ENCODE data around the gene THTPA. TPM values are rescaled to one million over a fixed set of nuclear protein-coding genes. Genes with fewer than 3 reads are reported as not detected.

Gene THTPA
- total RNA-seq, 1 experiment from 2014 or later, result 4.1 TPM

DNA sequence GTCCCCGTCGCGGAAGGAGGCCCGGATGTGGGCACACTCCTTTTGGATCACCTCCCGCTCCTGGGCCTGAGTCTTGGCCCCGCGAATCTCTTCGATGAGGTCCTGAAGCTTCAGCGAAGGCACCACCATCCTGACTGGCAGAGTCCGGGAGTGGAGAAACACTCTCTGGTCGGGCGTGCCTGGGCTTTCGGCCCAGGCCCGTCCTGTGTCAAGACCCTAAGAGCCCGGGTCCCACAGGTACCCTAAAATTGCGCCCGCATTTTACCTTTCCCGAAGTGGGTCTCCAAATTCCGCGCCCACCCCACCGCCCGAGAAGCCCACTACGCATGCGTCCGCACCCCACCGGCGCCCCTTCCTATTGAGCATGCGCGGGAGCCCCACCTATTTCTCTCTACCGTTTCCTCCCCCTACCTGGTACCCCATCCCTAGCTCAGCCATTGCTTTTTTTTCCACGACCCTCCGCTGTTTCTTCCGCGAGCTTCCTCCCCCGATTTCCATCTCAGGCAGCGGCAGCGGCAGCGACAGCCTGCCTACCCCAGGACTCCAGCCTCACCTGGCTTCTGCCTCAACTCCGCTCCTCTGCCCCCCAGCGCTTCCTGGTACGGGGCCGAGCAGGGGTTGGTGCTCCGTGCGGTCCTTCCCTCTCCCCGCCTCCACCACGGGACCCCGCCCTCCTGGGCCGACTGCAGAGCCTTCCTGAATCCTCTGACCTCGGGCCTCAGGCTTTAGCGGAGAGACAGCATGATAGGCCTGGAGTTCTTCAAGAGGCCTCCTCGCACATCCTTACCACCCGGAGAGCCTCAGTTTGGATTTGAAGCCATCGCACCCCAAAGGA is 11.3 kb downstream of the THTPA start, which contains the start of gene AP1G2:
Gene AP1G2, minus strand, starts transcription at position 606 of the 835 bp plus-strand sequence. Its CDS starts 477 bp downstream, at position 129.
- ChIA-PET POLR2A (ENCODE audit: unreplicated experiment) (no interaction called here), CTCF (interaction anchor here (0.5 to 0.6 kb wide), 3 partner anchors 11 to 390 kb away, joined by 3 to 16 read pairs (median 4); no protein-coding TSS in a partner anchor)
- BruUV-seq (replicated peaks), result no TSS peak
- intact Hi-C loops (cut with micrococcal nuclease; ENCODE audit: unreplicated experiment), result no loop called here
- TF ChIP-seq EZH2 (IDR thresholded peaks at IDR 0.05; ENCODE audit: low read depth), result no peak
- TF ChIP-seq, protein P1, sequence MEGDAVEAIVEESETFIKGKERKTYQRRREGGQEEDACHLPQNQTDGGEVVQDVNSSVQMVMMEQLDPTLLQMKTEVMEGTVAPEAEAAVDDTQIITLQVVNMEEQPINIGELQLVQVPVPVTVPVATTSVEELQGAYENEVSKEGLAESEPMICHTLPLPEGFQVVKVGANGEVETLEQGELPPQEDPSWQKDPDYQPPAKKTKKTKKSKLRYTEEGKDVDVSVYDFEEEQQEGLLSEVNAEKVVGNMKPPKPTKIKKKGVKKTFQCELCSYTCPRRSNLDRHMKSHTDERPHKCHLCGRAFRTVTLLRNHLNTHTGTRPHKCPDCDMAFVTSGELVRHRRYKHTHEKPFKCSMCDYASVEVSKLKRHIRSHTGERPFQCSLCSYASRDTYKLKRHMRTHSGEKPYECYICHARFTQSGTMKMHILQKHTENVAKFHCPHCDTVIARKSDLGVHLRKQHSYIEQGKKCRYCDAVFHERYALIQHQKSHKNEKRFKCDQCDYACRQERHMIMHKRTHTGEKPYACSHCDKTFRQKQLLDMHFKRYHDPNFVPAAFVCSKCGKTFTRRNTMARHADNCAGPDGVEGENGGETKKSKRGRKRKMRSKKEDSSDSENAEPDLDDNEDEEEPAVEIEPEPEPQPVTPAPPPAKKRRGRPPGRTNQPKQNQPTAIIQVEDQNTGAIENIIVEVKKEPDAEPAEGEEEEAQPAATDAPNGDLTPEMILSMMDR (conservative IDR thresholded peaks at IDR 0.05), result no peak
- Histone ChIP-seq H2AFZ (peak within 1 kb of the TSS; percentile 86), H3K27ac (peak within 1 kb of the TSS; percentile 53; the same call in 1 of the 2 replicates), H3K4me1 (replicated peaks; ENCODE audit: insufficient read depth) (peaks cover 24% of the 10 kb centered on the region), H3K9me2 (ENCODE audit: insufficient read depth) (no peaks in the 10 kb centered on the region), H3K36me3 (ENCODE audit: low read depth) (no peaks in the 10 kb centered on the region), H3K27me3 (ENCODE audit: insufficient read depth, low read depth) (no peaks in the 10 kb centered on the region), H3K9me3 (ENCODE audit: insufficient read depth, low read depth) (no peaks in the 10 kb centered on the region), H3K4me3 (peak within 1 kb of the TSS; percentile 79), H3F3A (ENCODE audit: insufficient read depth, low read depth) (peaks cover 7% of the 10 kb centered on the region), H3K4me2 (peak within 1 kb of the TSS; percentile 81), H4K20me1 (ENCODE audit: insufficient read depth) (no peaks in the 10 kb centered on the region), H3K79me2 (ENCODE audit: low read depth) (peaks cover 13% of the 10 kb centered on the region)
- DNase-seq, result peak; percentile 71 to 90

DNA sequence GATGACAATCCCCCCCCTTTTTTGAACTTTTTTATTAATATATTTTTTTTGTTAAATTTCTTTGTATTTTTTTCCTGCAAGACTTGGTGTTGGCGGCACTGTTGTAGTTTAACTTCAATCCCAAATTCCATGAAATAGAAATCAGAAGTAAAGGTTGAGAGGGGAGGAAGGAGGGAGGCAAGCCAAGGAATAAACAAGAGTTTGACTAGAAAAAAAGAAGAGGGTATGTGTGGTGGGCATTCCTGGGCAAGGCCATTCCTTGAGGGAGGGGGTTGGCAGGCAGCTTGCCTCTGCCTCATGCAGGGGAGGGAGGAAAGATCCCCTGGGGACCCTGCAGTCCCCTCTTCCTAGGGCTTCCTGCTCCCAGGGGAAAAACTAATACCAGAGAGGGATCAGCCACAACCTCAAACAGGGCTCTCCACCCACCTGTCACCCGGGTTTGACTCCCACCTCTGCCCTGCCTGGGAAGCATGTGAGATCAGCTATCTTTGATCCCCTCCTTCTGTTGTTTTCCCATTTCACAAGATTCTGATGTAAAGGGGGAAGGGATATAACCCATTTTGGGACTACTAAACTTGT is 12.0 kb downstream of the THTPA start:
- Histone ChIP-seq H3K27ac (no peak overlapping the region), H3K9me2 (ENCODE audit: insufficient read depth) (no peaks in the 10 kb centered on the region), H2AFZ (no peak overlapping the region), H3K27me3 (ENCODE audit: insufficient read depth, low read depth) (no peaks in the 10 kb centered on the region), H3K36me3 (ENCODE audit: low read depth) (no peaks in the 10 kb centered on the region), H3K9me3 (ENCODE audit: insufficient read depth, low read depth) (no peaks in the 10 kb centered on the region), H3F3A (ENCODE audit: insufficient read depth, low read depth) (peaks cover 7% of the 10 kb centered on the region), H3K79me2 (ENCODE audit: low read depth) (peaks cover 13% of the 10 kb centered on the region), H3K4me1 (replicated peaks; ENCODE audit: insufficient read depth) (peaks cover 24% of the 10 kb centered on the region), H3K4me3 (peak overlapping the region; percentile 79; the same call in 1 of the 2 replicates), H4K20me1 (ENCODE audit: insufficient read depth) (no peaks in the 10 kb centered on the region), H3K4me2 (peak overlapping the region; percentile 81)
- POLR2A ChIA-PET (ENCODE audit: unreplicated experiment), result no interaction called here
- intact Hi-C loops (cut with micrococcal nuclease; ENCODE audit: unreplicated experiment), result no loop called here
- DNase-seq, result no peak
- TSS peak; percentile 90 for BruUV-seq (replicated peaks)
- CTCF ChIA-PET, result interaction anchor here (0.5 kb wide), 1 partner anchor 98 kb away, joined by 4 read pairs; no protein-coding TSS in a partner anchor
- TF ChIP-seq, protein P1 (conservative IDR thresholded peaks at IDR 0.05), result no peak
- TF ChIP-seq EZH2 (IDR thresholded peaks at IDR 0.05; ENCODE audit: low read depth), result no peak

DNA sequence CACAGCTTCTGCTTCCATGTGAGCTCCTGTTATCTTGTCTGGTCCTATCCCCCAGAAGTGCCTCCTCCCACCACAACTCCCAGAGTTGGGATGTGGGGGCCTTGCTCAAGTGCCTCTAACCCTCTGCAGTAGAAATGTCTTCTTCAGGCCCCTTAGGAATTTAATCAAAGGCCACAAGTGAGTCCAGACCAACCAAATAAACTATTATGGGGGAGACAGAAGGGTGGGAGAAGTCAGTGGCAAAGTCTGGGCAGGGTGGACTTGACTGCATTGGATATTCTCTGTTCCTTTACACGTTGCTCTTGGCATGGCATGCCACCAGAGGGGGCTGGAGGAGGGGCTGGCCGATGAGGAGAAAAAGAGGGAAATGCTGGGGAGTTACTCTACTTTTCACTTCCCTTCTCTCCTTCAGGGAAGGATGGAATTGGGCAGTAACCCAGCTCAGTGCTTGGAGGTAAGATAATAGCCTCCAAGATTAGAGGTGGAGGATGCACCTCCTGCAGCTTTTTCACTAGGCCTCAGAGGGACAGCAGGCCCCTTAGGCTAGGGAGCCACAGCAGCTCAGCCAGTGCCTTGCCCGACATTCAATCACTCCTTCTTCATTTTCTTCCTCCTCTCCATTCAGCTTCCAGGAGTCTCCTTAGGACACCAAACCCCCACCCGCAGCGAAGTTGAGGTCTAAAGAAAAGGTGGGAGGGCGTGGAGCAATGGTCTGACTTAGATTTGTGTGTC is 12.7 kb downstream of the THTPA start:
- intact Hi-C loops (cut with micrococcal nuclease; ENCODE audit: unreplicated experiment), result no loop called here
- DNase-seq, result peak in 1 of 2 experiments; percentile 18
- H3K27ac ChIP-seq, result peak overlapping the region; percentile 53; the same call in 1 of the 2 replicates
- TF ChIP-seq, protein P1 (conservative IDR thresholded peaks at IDR 0.05), result no peak
- TF ChIP-seq EZH2 (IDR thresholded peaks at IDR 0.05; ENCODE audit: low read depth), result no peak
- no peak overlapping the region for H2AFZ ChIP-seq
- BruUV-seq (replicated peaks), result no TSS peak
- H3K9me2 ChIP-seq (ENCODE audit: insufficient read depth), result no peaks in the 10 kb centered on the region
- CTCF ChIA-PET, result no interaction called here
- peaks cover 24% of the 10 kb centered on the region for H3K4me1 ChIP-seq (replicated peaks; ENCODE audit: insufficient read depth)
- POLR2A ChIA-PET (ENCODE audit: unreplicated experiment), result no interaction called here
- no peaks in the 10 kb centered on the region for H3K27me3 ChIP-seq (ENCODE audit: insufficient read depth, low read depth)
- no peak overlapping the region for H3K4me3 ChIP-seq
- no peaks in the 10 kb centered on the region for H4K20me1 ChIP-seq (ENCODE audit: insufficient read depth)
- no peaks in the 10 kb centered on the region for H3K9me3 ChIP-seq (ENCODE audit: insufficient read depth, low read depth)
- peaks cover 13% of the 10 kb centered on the region for H3K79me2 ChIP-seq (ENCODE audit: low read depth)
- H3K36me3 ChIP-seq (ENCODE audit: low read depth), result no peaks in the 10 kb centered on the region
- peaks cover 7% of the 10 kb centered on the region; the same call in 1 of the 2 replicates for H3F3A ChIP-seq (ENCODE audit: insufficient read depth, low read depth)
- peak overlapping the region; percentile 81 for H3K4me2 ChIP-seq
